ENCODE measurements around the gene PPP1R8. TPM values are rescaled to one million over a fixed set of nuclear protein-coding genes. Genes with fewer than 3 reads are reported as not detected.
A peak's percentile ranks its signal among the peaks of the same experiment; 100 is the strongest.
"Not testable (repeated sequence)": the region's sequence is repeated elsewhere in the genome, so short reads cannot be mapped to it uniquely, and the experiment has no call there.

PPP1R8 gene
- total and polyA plus RNA-seq, 2 experiments from 2014 or later = 9.3 to 42.8 TPM

DNA sequence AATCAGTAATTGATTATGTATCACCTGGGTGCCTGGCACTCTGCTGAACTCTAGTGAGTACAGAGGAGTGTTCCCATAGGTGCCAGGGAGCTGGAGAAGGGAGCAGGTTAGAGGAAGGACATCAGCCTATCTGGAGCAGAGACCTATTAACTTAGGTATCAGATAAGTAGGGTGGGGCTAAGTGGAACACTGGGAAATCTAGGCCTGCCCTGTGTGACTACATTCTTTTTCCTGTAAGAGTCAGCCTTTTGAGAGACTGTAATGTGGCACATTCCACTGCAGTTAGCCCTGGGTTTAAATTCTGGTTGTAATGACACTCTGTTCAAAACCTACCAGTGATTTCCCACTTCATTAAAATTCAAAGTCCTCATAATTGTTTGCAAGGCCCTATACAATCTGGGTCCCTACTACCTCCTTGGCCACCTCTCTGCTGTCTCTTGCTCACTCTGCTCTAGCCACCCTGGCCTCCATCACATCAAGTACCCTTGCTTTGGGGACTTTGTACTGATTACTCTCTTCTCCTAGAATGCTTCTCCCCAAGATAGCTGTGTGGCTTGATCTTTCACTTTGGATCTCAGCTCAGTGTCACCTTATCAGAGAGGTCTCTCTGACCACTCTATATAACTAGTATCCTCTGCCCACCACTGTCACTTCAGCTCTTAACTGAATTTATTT, 44.7 kb upstream of the PPP1R8 start:
- peaks cover 29% of the 10 kb centered on the region for H3K4me1 ChIP-seq (ENCODE audit: insufficient read depth)
- TF ChIP-seq EZH2 (IDR thresholded peaks at IDR 0.05; ENCODE audit: borderline replicate concordance) (no peak), EZH2phosphoT487 (IDR thresholded peaks at IDR 0.05; ENCODE audit: low read depth, severe bottlenecking, unreplicated experiment) (no peak)
- TF ChIP-seq, protein P1, sequence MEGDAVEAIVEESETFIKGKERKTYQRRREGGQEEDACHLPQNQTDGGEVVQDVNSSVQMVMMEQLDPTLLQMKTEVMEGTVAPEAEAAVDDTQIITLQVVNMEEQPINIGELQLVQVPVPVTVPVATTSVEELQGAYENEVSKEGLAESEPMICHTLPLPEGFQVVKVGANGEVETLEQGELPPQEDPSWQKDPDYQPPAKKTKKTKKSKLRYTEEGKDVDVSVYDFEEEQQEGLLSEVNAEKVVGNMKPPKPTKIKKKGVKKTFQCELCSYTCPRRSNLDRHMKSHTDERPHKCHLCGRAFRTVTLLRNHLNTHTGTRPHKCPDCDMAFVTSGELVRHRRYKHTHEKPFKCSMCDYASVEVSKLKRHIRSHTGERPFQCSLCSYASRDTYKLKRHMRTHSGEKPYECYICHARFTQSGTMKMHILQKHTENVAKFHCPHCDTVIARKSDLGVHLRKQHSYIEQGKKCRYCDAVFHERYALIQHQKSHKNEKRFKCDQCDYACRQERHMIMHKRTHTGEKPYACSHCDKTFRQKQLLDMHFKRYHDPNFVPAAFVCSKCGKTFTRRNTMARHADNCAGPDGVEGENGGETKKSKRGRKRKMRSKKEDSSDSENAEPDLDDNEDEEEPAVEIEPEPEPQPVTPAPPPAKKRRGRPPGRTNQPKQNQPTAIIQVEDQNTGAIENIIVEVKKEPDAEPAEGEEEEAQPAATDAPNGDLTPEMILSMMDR (IDR thresholded peaks at IDR 0.05; ENCODE audit: poor library complexity) = no peak
- no peak overlapping the region for H3K4me3 ChIP-seq
- H2AFZ ChIP-seq = no peak overlapping the region
- DNase-seq (ENCODE audit: low spot score) = peak; percentile 65
- peak overlapping the region; percentile 89 for H3K27ac ChIP-seq
- peak overlapping the region; percentile 51 for H3K4me2 ChIP-seq
- no peaks in the 10 kb centered on the region for H3K9me3 ChIP-seq (ENCODE audit: low read depth)
- no peaks in the 10 kb centered on the region for H3K9me2 ChIP-seq (replicated peaks; ENCODE audit: insufficient read depth)
- H3K36me3 ChIP-seq (replicated peaks; ENCODE audit: insufficient read depth, low read depth) = no peaks in the 10 kb centered on the region
- H3K79me2 ChIP-seq = peaks cover 75% of the 10 kb centered on the region
- no peaks in the 10 kb centered on the region for H3K27me3 ChIP-seq
- H4K20me1 ChIP-seq (ENCODE audit: insufficient read depth, poor library complexity, severe bottlenecking) = peaks cover 3% of the 10 kb centered on the region

DNA sequence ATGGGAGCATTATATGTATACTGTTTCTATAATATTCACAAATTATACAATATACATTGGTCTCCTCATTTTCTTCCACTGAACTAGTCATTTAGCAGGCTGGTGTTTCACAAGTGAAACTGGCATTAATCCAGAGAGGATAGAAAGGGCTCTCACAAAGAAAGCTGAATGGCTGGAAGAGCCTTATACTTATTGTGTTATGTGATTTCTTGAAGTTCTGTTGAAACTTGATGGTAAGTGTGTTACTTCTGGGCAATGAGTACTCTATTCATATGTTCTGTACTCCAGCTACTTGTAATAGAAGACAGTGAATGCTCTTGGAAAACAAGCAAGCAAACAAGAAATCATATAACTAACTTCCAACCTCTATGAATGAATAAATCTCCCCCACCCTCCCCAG, 42.7 kb upstream of the PPP1R8 start:
- Histone ChIP-seq H2AFZ (no peak overlapping the region), H3K9me2 (replicated peaks; ENCODE audit: insufficient read depth) (no peaks in the 10 kb centered on the region), H3K27me3 (no peaks in the 10 kb centered on the region), H3K4me2 (no peak overlapping the region), H3K9me3 (ENCODE audit: low read depth) (no peaks in the 10 kb centered on the region), H3K79me2 (peaks cover 55% of the 10 kb centered on the region), H3K4me3 (no peak overlapping the region), H3K27ac (peak overlapping the region; percentile 89), H3K4me1 (ENCODE audit: insufficient read depth) (peaks cover 29% of the 10 kb centered on the region), H3K36me3 (replicated peaks; ENCODE audit: insufficient read depth, low read depth) (no peaks in the 10 kb centered on the region), H4K20me1 (ENCODE audit: insufficient read depth, poor library complexity, severe bottlenecking) (peaks cover 3% of the 10 kb centered on the region)
- DNase-seq (ENCODE audit: low spot score) = peak; percentile 37
- TF ChIP-seq EZH2 (IDR thresholded peaks at IDR 0.05; ENCODE audit: borderline replicate concordance) (no peak), EZH2phosphoT487 (IDR thresholded peaks at IDR 0.05; ENCODE audit: low read depth, severe bottlenecking, unreplicated experiment) (no peak)
- TF ChIP-seq, protein P1 (IDR thresholded peaks at IDR 0.05; ENCODE audit: poor library complexity) = no peak

DNA sequence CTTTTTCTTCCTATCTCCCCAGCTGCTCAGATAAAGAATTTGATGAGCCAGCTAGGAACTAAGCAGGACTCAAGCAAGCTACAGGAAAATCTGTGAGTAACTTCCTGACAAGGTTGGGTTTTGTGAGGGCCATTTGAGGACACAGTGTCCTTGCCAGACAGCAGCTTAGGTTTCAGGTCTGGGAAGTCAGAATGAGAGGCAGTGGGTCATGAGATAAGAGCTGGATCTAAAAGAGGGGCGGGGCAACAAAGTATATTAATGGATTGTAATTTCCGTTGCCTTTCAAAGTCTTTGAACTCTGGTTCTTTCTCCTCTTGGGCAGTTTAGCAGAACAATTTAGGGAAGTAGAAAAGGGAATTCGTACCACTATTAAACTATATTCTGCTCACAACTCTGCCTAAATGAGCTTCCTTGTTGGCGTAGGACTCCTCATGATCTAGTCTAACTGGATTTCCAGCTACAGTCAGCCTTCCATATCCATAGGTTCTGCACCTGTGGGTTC, 41.0 kb upstream of the PPP1R8 start:
- DNase-seq (ENCODE audit: low spot score) = peak; percentile 21
- no peak for TF ChIP-seq EZH2phosphoT487 (IDR thresholded peaks at IDR 0.05; ENCODE audit: low read depth, severe bottlenecking, unreplicated experiment)
- TF ChIP-seq, protein P1 (IDR thresholded peaks at IDR 0.05; ENCODE audit: poor library complexity) = no peak
- no peak for TF ChIP-seq EZH2 (IDR thresholded peaks at IDR 0.05; ENCODE audit: borderline replicate concordance)
- Histone ChIP-seq H3K4me2 (no peak overlapping the region), H3K27ac (peak overlapping the region; percentile 49), H3K9me3 (ENCODE audit: low read depth) (no peaks in the 10 kb centered on the region), H2AFZ (no peak overlapping the region), H4K20me1 (ENCODE audit: insufficient read depth, poor library complexity, severe bottlenecking) (no peaks in the 10 kb centered on the region), H3K79me2 (peaks cover 38% of the 10 kb centered on the region), H3K9me2 (replicated peaks; ENCODE audit: insufficient read depth) (no peaks in the 10 kb centered on the region), H3K4me3 (no peak overlapping the region), H3K27me3 (no peaks in the 10 kb centered on the region), H3K4me1 (ENCODE audit: insufficient read depth) (peaks cover 21% of the 10 kb centered on the region), H3K36me3 (replicated peaks; ENCODE audit: insufficient read depth, low read depth) (no peaks in the 10 kb centered on the region)
- WGBS (ENCODE audit: low lambda C conversion rate, missing lambda C conversion rate) = 91% methylated on average over 4 of the region's 4 CpGs

- H2AFZ ChIP-seq; H3K36me3 ChIP-seq (replicated peaks; ENCODE audit: insufficient read depth, low read depth); DNase-seq (ENCODE audit: low spot score); H3K27me3 ChIP-seq; H3K4me3 ChIP-seq; H3K4me2 ChIP-seq; H3K9me2 ChIP-seq (replicated peaks; ENCODE audit: insufficient read depth); H4K20me1 ChIP-seq (ENCODE audit: insufficient read depth, poor library complexity, severe bottlenecking); H3K9me3 ChIP-seq (ENCODE audit: low read depth): not testable (repeated sequence)
- WGBS (ENCODE audit: low lambda C conversion rate, missing lambda C conversion rate) = 98% methylated on average over 3 of the region's 3 CpGs
- H3K27ac ChIP-seq = peak overlapping the region; percentile 49
- H3K79me2 ChIP-seq = peaks cover 38% of the 10 kb centered on the region
- peaks cover 20% of the 10 kb centered on the region for H3K4me1 ChIP-seq (ENCODE audit: insufficient read depth)
These were observed 40.3 kb upstream of the PPP1R8 start for GRCh38 chr1:27790270-27790669.

All from hepatocyte (in vitro differentiated cells).